ENCODE measurements around the gene ITGA2B. TPM values are rescaled to one million over a fixed set of nuclear protein-coding genes. Genes with fewer than 3 reads are reported as not detected.

ITGA2B gene
- total and polyA plus RNA-seq, 2 of the 13 experiments (the other 11 are each of a cell fraction or from before 2014, with no cell fraction given), result 0.38 to 1.1 TPM

DNA sequence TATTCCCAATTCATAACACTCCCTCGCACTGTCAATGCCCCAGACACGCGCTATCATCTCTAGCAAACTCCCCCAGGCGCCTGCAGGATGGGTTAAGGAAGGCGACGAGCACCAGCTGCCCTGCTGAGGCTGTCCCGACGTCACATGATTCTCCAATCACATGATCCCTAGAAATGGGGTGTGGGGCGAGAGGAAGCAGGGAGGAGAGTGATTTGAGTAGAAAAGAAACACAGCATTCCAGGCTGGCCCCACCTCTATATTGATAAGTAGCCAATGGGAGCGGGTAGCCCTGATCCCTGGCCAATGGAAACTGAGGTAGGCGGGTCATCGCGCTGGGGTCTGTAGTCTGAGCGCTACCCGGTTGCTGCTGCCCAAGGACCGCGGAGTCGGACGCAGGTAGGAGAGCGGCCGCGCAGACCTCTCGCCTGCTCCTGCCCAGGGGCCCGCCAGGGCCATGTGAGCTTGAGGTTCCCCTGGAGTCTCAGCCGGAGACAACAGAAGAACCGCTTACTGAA, 44.5 kb downstream of the ITGA2B start, which contains the start of gene GRN (continued):
- TF ChIP-seq BORCS8-MEF2B (CRISPR knock-in tag; IDR thresholded peaks at IDR 0.05) (no peak; the same call in 1 of the 2 replicates), ZNF33B (CRISPR knock-in tag; IDR thresholded peaks at IDR 0.05) (no peak), GZF1 (CRISPR knock-in tag; IDR thresholded peaks at IDR 0.05) (no peak), ZNF570 (CRISPR knock-in tag; IDR thresholded peaks at IDR 0.05; ENCODE audit: borderline replicate concordance) (no peak), ZNF468 (CRISPR knock-in tag; IDR thresholded peaks at IDR 0.05) (no peak), ZNF34 (CRISPR knock-in tag; IDR thresholded peaks at IDR 0.05; ENCODE audit: borderline replicate concordance) (no peak), EP300 (IDR thresholded peaks at IDR 0.05; ENCODE audit: low read depth in 2 of 2, low read length in 2 of 2) (peak in 1 of 2 experiments; percentile 63; a peak in 2 of 4 replicates), EP300 (CRISPR knock-in tag; IDR thresholded peaks at IDR 0.05; ENCODE audit: borderline replicate concordance) (peak; percentile 84; the same call in 1 of the 2 replicates)
- TF ChIP-seq, protein P1, sequence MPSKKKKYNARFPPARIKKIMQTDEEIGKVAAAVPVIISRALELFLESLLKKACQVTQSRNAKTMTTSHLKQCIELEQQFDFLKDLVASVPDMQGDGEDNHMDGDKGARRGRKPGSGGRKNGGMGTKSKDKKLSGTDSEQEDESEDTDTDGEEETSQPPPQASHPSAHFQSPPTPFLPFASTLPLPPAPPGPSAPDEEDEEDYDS (CRISPR knock-in tag; IDR thresholded peaks at IDR 0.05), result peak; percentile 93
- TF ChIP-seq, protein P2, sequence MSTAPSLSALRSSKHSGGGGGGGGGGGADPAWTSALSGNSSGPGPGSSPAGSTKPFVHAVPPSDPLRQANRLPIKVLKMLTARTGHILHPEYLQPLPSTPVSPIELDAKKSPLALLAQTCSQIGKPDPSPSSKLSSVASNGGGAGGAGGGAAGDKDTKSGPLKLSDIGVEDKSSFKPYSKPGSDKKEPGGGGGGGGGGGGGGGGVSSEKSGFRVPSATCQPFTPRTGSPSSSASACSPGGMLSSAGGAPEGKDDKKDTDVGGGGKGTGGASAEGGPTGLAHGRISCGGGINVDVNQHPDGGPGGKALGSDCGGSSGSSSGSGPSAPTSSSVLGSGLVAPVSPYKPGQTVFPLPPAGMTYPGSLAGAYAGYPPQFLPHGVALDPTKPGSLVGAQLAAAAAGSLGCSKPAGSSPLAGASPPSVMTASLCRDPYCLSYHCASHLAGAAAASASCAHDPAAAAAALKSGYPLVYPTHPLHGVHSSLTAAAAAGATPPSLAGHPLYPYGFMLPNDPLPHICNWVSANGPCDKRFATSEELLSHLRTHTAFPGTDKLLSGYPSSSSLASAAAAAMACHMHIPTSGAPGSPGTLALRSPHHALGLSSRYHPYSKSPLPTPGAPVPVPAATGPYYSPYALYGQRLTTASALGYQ (CRISPR knock-in tag; IDR thresholded peaks at IDR 0.05), result no peak
- TF ChIP-seq, protein P3, sequence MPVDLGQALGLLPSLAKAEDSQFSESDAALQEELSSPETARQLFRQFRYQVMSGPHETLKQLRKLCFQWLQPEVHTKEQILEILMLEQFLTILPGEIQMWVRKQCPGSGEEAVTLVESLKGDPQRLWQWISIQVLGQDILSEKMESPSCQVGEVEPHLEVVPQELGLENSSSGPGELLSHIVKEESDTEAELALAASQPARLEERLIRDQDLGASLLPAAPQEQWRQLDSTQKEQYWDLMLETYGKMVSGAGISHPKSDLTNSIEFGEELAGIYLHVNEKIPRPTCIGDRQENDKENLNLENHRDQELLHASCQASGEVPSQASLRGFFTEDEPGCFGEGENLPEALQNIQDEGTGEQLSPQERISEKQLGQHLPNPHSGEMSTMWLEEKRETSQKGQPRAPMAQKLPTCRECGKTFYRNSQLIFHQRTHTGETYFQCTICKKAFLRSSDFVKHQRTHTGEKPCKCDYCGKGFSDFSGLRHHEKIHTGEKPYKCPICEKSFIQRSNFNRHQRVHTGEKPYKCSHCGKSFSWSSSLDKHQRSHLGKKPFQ (CRISPR knock-in tag; IDR thresholded peaks at IDR 0.05; ENCODE audit: insufficient replicate concordance), result peak; percentile 56
- TF ChIP-seq, protein P4, sequence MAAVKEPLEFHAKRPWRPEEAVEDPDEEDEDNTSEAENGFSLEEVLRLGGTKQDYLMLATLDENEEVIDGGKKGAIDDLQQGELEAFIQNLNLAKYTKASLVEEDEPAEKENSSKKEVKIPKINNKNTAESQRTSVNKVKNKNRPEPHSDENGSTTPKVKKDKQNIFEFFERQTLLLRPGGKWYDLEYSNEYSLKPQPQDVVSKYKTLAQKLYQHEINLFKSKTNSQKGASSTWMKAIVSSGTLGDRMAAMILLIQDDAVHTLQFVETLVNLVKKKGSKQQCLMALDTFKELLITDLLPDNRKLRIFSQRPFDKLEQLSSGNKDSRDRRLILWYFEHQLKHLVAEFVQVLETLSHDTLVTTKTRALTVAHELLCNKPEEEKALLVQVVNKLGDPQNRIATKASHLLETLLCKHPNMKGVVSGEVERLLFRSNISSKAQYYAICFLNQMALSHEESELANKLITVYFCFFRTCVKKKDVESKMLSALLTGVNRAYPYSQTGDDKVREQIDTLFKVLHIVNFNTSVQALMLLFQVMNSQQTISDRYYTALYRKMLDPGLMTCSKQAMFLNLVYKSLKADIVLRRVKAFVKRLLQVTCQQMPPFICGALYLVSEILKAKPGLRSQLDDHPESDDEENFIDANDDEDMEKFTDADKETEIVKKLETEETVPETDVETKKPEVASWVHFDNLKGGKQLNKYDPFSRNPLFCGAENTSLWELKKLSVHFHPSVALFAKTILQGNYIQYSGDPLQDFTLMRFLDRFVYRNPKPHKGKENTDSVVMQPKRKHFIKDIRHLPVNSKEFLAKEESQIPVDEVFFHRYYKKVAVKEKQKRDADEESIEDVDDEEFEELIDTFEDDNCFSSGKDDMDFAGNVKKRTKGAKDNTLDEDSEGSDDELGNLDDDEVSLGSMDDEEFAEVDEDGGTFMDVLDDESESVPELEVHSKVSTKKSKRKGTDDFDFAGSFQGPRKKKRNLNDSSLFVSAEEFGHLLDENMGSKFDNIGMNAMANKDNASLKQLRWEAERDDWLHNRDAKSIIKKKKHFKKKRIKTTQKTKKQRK (IDR thresholded peaks at IDR 0.05; ENCODE audit: low read length), result no peak
- TF ChIP-seq, protein P5, sequence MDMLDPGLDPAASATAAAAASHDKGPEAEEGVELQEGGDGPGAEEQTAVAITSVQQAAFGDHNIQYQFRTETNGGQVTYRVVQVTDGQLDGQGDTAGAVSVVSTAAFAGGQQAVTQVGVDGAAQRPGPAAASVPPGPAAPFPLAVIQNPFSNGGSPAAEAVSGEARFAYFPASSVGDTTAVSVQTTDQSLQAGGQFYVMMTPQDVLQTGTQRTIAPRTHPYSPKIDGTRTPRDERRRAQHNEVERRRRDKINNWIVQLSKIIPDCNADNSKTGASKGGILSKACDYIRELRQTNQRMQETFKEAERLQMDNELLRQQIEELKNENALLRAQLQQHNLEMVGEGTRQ (IDR thresholded peaks at IDR 0.05; ENCODE audit: low read depth, low read length), result peak; percentile 99
- TF ChIP-seq, protein P5 (CRISPR knock-in tag; IDR thresholded peaks at IDR 0.05; ENCODE audit: borderline replicate concordance), result peak; percentile 99; the same call in 1 of the 2 replicates
- TF ChIP-seq, protein P6, sequence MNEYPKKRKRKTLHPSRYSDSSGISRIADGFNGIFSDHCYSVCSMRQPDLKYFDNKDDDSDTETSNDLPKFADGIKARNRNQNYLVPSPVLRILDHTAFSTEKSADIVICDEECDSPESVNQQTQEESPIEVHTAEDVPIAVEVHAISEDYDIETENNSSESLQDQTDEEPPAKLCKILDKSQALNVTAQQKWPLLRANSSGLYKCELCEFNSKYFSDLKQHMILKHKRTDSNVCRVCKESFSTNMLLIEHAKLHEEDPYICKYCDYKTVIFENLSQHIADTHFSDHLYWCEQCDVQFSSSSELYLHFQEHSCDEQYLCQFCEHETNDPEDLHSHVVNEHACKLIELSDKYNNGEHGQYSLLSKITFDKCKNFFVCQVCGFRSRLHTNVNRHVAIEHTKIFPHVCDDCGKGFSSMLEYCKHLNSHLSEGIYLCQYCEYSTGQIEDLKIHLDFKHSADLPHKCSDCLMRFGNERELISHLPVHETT (CRISPR knock-in tag; conservative IDR thresholded peaks at IDR 0.05), result no peak
